Activated naive CD8-positive, alpha-beta T cell treated with anti-CD3 and anti-CD28 coated beads, Interleukin-2, amount 50 U/mL, for 16 hours (primary cell): Measurements from ENCODE around the gene RSPH9.

Source experiments
- DNase-seq: peaks from one replicate; pipeline ENCODE4 v3.0.0-alpha.2; 2020; ENCODE audit warnings: low read depth, low spot score

The RSPH9 gene

DNA sequence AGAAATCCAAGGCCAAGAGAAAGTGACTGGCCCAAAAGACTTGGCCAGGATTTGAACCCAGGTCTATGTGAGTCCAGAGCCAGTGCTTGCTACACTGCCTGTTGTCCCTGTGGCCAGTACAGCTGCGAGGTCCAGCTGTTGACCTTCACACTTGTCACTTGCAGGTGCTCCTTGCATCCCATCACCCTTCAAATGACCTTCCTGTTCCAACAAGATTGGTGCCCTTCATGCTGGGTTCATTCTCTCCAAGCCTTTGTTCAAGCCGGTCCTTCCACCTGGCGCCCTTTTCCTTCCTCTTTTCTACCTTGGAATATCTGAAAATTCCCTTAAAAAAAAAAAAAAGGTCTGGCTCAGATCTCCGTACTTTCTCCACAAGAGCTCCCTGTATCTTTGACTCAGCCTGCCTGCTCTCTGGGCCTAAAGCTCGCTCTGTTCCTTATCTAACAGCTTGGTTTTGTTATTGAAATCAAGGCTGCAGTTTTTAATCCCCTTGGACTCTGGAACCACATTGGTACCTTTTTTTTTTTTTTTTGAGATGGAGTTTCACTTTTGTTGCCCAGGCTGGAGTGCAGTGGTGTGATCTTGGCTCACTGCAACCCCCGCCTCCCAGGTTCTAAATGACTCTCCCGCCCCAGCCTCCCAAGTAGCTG lies 64.9 kb downstream of the RSPH9 start:
- no peak for DNase-seq

DNA sequence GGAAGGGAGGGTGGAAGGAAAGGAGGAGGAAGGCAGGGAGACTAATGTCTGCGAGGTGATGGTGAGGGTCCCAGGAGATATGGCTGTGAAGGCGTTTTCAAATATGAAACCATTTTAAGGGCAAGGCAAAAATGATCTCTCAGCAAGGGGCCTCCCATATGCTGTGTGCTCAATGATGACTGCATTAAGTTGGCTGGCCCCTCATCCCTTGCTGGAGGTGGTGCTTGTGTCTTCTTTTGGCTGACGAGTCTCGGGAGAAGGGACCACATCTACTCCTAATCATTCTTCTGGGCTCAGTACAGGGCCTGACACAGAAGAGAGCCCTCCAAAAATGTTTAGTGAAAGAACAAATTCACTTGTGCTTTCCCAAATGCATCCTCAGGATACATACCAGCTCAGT lies 65.7 kb downstream of the RSPH9 start:
- no peak for DNase-seq

DNA sequence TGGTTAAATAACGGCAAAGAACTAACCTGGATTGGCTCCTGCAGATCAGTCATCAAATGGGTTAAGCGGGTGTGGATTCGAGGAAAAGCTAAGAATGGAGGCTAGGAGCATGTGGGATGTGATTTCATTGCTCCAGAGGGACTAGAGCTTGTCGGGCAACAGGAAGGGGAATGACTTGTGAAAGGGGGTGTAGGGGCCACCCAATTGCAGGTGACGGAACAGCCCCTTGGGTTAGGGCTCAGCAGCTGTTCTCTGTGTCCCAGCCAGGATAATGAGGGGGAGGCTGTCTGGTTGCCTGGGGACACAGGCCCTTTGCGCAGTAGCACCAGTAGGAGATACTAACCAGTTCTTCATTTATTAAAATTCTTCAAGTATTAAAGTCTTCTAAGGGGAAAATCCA lies 67.7 kb downstream of the RSPH9 start:
- DNase-seq: no peak

GRCh38 chr6:43713643-43714310 lies 68.9 kb downstream of the RSPH9 start:
- DNase-seq: no peak

DNA sequence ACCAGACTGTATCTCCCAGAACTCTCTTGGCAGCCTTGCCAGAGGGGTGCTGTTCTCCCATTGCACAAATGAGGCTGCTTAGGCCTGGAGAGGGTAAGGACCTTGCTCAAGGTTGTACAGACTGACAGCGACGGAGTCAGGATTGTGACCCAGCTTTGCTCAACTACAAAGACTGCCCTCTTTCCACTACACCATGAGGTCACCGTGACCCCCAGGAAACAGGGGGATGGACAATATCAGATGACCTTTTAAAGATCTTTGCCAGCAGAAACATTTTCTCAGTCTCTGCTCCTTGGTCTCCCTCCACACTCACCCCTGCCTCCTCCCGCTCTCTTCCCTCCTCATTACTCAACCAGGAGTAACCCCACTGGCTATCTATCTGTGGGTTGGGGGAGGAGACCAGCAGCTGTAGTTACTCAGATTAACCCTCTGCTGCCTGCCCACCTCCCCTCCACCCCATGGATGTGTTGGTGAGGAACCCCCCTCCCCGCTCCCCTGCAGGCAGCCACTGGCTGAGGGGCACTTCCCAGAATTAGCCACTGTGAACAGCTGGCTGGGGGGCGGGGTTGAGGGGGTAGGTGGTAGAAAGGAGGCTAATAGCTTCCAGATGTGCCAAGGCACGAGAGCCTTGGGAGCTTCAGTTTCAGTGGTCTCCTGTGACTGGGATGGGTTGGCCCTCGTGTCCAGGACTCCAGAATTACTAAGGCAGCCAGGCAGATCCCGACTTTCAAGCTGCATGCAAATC lies 69.6 kb downstream of the RSPH9 start:
- no peak for DNase-seq

DNA sequence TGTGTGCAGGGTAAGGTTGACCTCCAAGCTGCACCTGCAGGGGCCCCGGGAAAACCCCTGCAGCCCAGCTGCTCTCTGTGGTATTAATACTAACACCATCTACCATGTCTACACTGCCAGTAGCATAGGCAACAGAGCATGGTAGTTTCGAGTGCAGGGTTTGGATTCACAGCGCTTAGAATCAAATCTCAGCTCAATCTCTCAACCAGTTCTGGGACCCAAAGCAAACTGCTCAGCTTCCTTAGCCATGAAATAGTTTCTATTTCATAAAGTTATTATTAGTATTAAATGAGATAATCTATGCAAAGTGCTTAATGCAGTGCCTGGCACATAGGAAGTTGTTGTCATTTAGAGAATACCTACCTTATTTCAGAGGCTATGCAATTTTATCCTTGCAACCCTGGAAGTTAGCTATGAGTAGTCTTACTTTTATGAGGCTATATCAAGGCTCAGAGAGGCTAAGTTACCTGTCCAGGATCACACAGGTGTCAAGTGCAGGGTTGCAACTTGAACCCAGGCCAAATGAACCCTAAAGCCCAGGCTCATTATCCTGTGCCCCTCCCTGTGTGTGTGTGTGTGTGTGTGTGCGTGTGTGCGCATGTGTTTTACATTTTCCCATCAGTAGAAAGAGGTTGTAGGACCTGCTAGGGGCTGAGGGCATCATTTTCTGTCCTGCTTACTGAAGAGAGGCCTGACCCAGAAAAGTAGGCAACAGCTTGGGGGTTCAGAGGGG lies 70.4 kb downstream of the RSPH9 start:
- no peak for DNase-seq

DNA sequence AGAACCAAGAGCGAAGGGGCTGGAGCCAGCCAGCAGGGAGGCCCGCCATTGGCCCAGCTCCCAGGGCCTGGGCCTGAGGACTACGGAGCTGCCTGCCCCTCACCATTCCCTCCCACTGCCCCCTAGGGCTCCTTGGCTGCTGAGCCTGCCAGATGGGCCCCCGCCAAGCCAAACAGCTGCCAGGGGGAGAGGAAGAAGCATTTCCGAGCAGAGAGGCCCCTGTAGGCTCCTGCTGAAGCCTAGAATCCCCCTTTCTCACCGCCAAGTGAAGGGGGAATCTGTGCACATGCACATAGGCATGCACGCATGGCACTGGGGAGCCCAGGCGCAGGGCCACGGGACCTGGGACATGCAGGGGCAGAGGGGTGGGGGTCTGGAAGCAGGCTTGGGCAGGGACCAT lies 71.3 kb downstream of the RSPH9 start:
- DNase-seq: no peak

GRCh38 chr6:43717389-43717788 lies 72.6 kb downstream of the RSPH9 start:
- DNase-seq: no peak

- no peak for DNase-seq
Observed at GRCh38 chr6:43717822-43718221, 73.0 kb downstream of the RSPH9 start.

DNA sequence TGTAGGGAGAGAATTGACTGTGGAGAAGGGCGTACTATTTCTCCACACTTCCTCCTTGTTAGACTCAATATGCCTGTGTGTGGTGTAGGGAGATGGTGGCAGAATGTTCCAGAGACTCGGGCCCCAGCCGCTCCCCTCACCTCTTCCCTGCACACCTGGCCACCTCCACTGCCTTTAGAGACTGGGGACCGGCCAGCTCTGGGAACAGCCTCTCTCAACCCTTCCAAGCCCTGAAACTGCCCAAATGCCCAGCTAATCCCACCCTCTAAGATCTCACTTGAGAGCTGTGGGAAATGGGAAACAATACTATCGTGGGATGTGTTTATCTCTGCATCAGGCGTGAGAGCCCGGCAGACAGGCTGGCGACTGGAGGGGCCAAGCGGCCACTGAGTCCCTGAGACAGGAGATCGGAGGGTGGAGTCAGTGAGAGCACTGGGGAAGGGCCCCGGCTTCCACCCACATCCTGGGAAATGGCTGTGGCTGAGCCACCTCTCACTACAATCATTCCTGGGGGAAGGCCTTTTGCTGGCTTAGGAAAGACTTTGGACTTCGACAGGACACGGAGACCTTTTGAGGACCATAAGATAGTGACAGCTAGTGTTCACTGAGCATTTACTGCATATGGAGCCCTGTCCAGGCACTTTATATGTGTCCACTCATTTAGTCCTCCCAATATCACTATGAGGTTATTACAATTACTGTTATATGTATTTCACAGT lies 73.7 kb downstream of the RSPH9 start:
- DNase-seq: no peak

DNA sequence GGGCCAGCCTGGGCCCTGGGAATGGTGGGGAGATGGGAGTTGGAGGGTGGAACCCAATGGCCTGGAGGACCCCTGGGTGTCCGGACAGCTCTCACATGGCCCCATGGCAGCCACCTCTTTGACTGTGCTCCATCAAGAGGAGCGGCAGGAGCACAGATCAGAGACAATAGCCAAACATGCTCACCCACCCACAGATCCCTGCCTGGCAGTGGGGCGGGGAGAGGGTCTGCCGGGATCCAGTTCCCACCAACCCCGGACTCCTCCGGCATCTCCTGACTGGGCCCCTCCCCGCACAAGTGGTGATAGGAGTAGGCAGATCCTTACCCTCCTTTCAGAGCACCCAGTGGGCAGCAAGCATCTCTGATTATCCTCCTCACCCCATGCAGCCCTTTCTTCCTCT lies 74.7 kb downstream of the RSPH9 start:
- no peak for DNase-seq

GRCh38 chr6:43720999-43721398 lies 76.2 kb downstream of the RSPH9 start:
- no peak for DNase-seq
